ENCODE results near the gene UNC5C.

Gene UNC5C

GRCh38 chr4:95304898-95305297 is 243.9 kb downstream of the UNC5C start:
- no peak for TF ChIP-seq CTCF (IDR thresholded peaks at IDR 0.05; ENCODE audit: borderline replicate concordance, insufficient read depth, low read depth, low read length)
- H3K4me3 ChIP-seq (ENCODE audit: low read depth, low read length), result no peak overlapping the region

GRCh38 chr4:95300304-95300703 is 248.5 kb downstream of the UNC5C start:
- no peak for TF ChIP-seq CTCF (IDR thresholded peaks at IDR 0.05; ENCODE audit: borderline replicate concordance, insufficient read depth, low read depth, low read length)
- H3K4me3 ChIP-seq (ENCODE audit: low read depth, low read length), result no peak overlapping the region

- H3K4me3 ChIP-seq (ENCODE audit: low read depth, low read length), result no peak overlapping the region
- no peak for TF ChIP-seq CTCF (IDR thresholded peaks at IDR 0.05; ENCODE audit: borderline replicate concordance, insufficient read depth, low read depth, low read length)
Observed at GRCh38 chr4:95296052-95296451, 252.7 kb downstream of the UNC5C start.

GRCh38 chr4:95295157-95295556 is 253.6 kb downstream of the UNC5C start:
- H3K4me3 ChIP-seq (ENCODE audit: low read depth, low read length), result no peak overlapping the region
- no peak for TF ChIP-seq CTCF (IDR thresholded peaks at IDR 0.05; ENCODE audit: borderline replicate concordance, insufficient read depth, low read depth, low read length)

- TF ChIP-seq CTCF (IDR thresholded peaks at IDR 0.05; ENCODE audit: borderline replicate concordance, insufficient read depth, low read depth, low read length), result no peak
- no peak overlapping the region for H3K4me3 ChIP-seq (ENCODE audit: low read depth, low read length)
Observed at GRCh38 chr4:95294321-95294720, 254.5 kb downstream of the UNC5C start.

GRCh38 chr4:95293014-95293413 is 255.8 kb downstream of the UNC5C start:
- no peak overlapping the region for H3K4me3 ChIP-seq (ENCODE audit: low read depth, low read length)
- no peak for TF ChIP-seq CTCF (IDR thresholded peaks at IDR 0.05; ENCODE audit: borderline replicate concordance, insufficient read depth, low read depth, low read length)

GRCh38 chr4:95290702-95291101 is 258.1 kb downstream of the UNC5C start:
- no peak for TF ChIP-seq CTCF (IDR thresholded peaks at IDR 0.05; ENCODE audit: borderline replicate concordance, insufficient read depth, low read depth, low read length)
- H3K4me3 ChIP-seq (ENCODE audit: low read depth, low read length), result no peak overlapping the region
